Epidermal melanocyte (primary cell): ENCODE data around the gene COL8A2.
"Not testable (repeated sequence)": the region's sequence is repeated elsewhere in the genome, so short reads cannot be mapped to it uniquely, and the experiment has no call there.

Source experiments
- DNase-seq: peaks from one replicate; pipeline ENCODE4 v3.0.0; 2011; ENCODE audit warnings: low spot score; ENCODE audit not compliant: insufficient read length

COL8A2 gene

DNA sequence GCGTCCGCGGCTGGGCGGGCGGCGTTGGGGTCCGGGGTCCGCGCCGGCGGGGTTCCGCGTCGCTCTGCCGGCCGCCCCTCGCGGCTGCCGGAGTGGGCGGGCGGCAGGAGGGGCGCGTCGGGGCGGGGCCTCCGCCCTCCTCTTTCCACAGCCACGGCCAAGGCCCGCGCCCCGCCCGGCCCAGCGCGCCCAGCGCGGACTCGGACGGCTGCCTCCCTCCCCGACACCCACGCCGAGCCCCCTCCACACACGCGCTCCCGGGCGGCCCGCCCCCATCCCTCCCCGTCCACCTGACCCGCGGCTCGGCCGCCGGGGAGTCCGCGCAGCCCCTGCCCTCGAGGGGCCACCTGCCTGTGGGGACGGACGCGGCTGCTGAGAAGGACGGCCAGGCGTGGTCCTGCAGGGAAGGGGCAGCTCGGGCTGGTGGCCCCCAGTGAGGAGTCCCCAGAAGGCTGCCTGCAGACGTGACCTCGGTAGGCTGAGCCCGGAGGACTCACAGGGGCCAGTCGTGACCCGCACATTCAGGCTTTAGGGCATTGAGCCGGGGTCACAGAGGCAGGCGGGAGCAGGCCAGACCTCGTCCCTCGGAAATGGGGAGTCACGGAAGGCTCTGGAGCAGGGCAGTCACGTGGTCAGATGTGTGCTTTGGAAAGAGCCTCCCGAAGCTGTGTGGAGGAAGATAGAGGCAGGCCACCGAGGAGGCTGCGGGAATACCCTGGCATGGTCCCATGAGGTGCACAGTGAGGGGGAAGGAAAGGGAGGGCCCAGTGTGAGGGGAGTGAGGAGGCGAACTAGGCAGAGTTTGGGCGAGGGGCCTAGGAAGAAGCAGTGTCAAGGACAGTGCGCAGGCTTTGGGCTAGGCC lies at the start of gene COL8A2:
Gene COL8A2 (minus strand): TSS at position 94 of the 863 bp plus-strand sequence. CDS start 24,980 bp downstream, outside the sequence.
- peak; percentile 17 for DNase-seq

DNA sequence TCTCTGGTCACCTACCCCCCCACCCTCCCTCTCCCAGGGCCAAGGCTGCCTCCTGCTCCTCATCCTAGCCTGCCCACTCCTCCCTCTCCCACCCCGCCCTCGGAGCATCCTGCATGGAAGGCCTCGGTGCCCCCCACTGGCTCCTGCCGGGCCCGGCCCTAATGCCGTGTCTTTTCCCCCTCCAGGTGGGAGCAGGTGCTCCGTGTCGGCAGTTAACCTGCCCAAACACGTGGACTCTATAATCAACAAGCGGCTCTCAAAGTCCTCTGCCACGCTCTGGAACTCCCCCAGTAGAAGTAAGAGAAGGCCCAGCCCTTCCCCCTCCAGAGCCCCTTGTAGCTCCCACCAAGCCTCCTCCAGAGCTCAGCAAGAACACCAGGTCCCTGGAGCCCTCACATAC lies 49.7 kb upstream of the COL8A2 start:
- peak; percentile 1 for DNase-seq

DNA sequence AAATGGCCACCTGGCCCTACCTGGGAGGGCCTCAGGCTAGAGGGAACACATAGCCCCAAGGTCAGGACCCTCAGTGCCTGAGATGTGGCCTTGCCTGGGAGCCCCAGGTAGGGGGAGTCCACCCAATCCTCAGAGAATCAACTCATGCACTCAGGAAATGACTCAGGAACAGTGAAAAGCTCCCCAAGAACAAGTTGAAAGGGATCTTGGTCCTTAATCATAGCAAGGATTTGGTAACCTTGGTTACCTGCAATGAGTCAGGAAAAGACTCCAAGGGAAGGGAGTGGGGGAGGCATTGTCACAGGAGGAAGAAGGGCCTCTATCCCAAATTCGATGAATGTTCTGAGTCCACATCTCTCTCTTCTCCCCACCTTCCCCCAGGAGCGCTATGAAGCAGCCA lies 48.0 kb upstream of the COL8A2 start:
- no peak for DNase-seq

DNA sequence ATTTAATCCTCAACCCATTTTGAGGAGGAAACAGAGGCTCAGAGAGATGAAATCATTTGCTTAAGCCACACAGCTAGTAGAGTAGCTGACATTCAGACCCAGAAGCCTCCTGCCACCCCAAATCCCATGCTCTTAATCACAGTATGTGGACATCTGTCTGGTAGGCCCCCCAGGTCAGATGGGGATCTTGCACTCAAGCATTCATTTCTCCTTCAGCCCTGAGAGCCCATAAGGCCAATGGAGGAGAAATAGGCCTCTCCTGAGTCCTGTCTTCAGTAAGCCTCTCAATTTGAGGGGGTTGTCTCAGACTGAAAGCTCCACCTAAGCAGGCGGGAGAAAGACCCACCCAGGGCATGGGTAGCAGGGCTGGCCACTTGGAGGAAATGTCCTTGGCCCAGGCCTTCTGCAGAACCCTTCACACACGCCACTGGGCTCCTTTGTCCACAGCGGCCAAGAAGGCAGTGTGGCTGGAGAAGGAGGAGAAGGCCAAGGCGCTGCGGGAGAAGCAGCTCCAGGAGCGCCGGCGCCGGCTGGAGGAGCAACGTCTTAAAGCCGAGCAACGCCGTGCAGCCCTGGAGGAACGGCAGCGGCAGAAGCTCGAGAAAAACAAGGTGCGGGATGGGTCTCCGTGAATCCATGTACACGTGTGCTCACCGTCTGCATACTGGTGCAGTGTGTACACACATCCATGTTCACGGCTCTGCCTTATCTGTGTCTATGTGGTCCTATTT lies 47.2 kb upstream of the COL8A2 start:
- no peak for DNase-seq

DNA sequence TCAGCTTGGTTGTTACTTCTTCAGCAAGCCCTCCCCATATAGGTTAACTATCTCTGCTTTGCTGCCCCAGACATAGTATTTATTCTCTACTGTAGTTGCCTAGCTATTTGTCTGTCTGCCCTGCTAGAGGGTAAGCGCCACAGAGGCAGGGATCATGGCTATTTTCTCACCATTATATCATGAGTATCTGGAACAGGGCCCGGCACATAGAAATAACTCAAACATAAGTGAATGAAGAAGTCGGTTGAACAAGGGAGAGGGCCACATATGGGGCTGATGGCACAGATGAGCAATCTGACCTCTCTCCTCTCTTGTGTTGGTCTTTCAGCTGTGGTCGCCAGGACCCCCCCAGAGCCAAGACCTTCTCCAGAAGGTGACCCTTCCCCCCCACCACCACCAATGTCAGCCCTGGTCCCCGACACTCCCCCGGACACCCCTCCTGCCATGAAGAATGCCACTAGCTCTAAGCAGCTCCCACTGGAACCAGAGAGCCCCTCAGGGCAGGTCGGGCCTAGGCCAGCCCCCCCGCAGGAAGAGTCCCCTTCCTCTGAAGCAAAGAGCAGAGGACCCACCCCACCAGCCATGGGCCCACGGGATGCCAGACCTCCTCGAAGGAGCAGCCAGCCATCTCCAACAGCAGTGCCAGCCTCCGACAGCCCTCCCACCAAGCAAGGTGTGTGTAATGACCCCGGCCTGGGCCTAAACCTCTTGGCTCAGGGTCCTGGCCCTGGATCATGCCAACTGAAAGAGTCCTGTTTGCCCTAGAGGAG lies 45.8 kb upstream of the COL8A2 start:
- DNase-seq, result no peak

DNA sequence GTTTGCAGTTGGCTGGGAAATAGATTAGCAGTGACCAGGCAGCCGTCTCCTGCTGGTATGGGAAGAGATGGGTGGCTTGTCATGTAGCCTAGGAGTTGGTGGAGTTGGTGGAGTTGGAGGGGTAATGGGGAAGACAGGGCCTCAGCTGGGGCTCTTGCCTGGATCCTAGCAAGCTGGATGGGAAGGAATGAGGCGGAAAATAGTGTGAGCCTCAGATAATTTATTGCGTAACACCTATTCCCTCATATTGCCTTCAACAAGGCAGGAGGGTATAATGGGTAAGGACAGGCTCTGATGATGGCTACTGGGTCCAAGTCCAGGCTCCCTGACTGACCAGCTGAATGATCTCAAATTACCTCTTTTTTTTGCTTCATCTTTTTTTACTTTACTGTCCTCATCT lies 43.5 kb upstream of the COL8A2 start:
- DNase-seq, result no peak

DNA sequence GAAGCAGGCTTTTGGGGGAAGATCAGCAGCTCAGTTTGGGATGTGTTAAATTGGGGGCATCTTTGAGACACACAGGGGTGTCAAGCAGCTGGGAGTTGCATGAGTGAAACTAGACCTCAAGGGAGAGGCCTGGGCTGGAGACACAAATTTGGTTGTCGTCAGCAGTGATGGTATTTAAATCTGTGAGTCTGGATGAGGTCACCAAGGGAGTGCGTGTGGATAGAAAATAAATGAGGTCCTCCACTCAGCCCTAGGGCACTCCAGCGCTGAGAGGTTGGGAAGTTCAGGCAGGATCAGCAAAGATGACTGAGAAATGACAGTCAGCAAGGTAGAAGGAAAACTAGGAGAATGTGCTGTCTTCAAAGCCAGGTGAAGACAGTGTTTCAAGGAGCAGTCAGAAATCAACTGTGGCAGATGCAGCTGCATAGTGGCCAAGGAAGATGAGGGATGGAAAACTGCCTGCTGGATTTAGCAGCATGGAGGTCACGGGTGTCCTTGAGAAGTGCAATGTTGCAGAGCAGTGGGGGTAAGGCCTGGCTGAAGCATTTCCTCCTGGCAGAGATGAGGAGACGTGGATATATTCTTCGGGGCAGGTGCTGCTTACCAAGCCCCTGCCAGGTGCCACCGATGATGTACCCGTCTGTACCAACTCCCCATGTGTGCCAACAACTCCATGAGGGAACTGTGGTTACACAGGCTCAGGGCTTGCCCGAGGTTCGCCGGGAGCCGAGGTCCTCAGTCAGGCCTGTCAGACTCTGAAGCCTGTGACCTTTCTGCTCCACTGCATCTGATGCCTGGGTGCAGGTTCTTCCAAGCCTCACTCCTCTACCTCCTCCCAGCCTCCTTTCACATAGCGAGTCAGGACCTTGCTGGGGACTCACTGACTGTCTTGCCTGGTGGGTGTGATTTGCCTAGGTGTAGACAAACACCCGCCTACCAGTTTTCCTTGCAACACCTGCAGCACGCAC lies 42.2 kb upstream of the COL8A2 start:
- no peak for DNase-seq

DNA sequence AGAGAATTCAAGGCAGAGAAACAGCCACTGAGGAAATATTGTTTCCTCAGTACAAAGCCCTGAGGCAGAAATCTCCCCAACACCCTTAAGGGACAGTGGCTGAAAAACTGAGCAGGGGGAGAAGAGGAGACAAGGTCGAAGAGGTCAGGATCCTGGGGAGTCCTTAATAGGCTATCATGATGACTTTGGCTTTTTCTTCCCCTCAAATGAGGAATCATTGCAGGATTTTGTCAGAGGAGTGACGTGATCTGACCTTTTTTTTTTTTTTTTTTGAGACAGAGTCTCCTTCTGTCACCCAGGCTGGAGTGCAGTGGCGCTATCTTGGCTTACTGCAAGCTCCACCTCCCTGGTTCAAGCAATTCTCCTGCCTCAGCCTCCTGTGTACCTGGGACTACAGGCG lies 41.1 kb upstream of the COL8A2 start:
- DNase-seq, result no peak

DNA sequence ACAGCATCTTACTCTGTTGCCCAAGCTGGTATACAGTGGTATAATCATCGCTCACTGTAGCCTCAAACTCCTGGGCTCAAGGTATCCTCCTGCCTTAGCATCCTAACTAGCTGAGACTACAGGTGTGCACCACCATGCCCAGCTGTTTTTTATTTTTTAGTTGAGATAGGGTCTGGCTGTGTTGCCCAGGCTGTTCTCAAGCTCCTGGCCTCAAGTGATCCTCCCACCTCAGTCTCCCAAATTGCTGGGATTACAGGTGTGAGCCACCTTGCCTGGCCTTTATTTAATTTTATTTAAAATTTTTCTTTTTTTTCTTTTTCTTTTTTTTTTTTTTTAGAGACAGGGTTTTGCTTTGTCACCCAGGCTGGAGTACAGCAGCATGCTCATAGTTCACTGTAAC lies 40.1 kb upstream of the COL8A2 start:
- DNase-seq, result no peak

DNA sequence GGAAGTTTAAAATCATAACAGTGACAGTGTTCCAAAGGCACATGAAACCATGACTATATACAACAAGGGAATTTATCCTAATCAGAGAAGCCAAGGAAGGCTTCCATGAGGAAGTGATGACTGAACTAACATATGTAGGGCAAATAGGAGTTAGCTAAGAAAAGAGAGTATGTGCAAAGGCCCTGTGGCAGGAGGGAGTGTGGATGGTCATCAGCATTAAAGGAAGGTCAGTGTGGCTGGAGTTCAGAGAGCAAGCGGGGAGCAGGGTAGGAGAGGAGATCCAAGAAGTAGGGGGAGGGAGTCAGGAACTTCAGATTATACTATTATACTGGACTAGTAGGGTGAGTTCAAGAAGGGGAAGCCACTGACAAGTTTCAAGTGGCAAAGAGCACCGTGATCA lies 39.3 kb upstream of the COL8A2 start:
- DNase-seq, result no peak

DNA sequence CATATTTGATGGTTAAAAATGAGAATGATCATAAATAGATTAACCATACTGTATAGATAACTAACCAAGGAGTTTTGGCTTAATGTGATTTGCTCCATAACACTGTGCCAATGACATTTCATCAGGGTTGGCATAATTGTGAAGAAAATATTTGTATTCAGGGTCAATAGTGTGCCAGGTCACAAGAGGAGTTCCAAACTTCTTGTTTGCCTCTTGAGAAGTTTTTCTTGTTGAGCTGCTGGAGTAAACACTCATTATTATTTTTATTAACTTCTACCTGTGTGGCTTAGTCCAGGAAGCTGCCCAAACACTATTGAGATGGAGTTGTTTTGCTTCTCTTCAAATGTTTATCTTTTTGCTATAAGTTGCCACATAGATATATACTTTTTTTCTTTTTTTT lies 38.4 kb upstream of the COL8A2 start:
- no peak for DNase-seq

DNA sequence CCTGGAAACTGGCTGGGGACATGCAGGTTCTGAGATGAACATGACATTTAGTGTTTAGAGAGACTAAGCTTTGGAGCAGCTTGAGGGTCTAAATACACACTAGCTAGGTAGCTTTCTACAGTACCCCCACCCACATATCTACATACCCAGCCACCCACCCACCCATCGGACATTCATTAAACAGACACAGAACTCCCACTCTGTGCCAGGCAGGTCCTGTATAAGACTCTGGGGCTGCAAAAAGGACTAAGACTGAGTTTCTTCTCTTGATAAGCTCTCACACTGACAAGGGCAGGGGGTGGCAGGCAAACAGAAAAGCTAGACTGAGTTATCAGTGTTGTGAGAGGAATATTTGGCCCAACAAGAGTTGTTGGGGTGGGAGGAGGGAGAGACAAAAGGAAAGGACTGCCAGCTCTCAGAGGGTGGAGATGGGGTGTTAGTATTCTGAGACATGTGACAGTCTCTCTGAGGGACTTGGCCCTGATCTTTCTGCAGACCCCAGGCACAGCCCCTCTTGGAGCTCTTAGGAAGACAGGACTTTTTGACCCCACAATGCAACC lies 37.7 kb upstream of the COL8A2 start:
- DNase-seq, result no peak

DNA sequence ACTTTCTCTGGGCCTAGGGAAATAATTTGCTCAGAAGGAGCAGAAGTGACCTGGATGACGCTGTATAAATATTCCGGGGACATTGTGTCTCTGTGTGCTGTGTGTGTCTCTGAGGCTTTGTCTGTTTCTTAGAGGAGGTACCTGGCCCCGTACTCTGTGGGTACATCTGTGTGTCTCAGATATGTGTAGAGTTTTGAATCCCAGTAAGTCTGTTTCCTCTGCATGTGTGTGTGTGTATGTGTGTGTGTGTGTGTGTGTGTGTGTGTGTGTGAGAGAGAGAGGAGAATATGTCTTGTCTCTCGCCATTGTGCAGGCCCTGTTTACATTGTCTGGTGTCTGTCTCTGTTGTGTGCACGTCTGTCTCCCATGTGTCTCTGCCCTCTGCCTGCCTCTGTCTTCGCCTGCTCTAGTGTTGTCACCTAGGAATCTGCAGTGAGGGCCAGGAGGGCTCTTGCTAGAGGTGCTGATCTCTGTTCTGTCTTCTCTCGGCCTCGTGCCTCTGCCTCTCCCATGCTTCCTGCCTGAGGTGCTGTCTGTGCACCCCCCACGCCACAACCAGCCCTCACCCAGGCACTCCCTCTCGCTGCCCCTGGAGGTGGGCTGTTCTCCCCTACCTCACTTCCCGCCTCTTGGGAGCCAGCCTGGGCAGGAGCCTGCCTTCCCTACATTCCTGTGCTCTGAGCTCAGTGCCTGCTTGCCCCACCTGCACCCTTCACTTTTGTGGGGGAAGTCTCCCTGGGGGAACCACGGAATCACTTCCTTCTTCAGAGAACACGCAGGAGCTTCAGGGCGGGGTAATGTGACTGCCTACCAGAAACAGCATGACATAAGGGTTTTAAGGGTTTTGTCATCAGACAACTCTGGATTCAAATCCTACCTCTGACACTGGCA lies 36.9 kb upstream of the COL8A2 start:
- no peak for DNase-seq

DNA sequence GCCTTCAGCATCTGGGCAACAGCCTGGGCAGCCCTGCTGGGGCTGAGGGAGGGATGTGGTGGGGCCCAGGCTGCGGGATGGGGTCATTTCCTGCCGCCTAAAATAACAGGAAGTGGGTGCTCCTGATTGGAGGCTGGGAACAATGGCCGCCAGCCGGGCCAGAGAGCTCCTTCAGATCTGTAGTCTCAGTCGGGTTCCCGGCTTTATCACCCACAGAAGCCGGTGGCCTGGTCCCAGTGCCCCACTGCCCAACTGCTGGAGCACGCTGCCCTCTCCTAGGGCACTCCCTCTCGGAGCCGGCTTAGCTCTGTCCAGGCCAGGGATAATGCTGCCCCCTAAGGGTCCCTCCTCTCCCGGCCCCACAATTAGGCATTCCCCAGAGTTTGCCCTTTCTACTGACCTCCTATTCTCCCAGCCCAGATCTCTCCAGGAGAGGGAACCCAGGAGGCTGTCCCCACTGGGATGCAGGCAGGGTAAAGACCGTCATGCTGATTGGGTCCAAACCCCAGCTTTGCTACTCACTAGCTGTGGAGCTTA lies 36.0 kb upstream of the COL8A2 start:
- peak; percentile 70 for DNase-seq

DNA sequence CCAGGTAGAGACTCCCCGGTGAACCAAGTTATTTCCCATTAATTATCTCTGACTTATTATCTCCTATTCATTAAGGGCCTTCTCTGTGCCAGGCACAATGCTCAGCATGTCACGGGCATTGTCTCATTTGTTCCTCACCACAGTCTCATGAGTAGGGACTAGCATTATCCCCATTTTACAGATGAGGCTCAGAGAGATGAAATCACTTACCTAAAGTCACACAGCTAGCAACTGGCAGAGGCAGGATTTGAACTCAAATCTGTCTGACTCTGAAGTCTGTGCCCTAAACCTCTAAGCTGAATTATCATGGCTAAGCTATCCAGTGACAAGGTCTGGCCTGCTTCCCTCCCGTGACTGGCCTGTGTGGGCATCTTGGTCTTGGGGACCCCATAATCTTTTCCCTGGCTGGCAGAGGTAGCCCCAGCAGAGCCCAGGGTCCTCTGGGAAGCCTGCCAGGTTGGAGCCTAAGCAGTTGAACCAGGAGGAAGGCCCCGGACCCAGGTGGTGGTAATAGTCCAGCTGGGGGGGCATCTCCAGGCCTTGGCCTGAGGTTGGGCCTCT lies 35.4 kb upstream of the COL8A2 start:
- DNase-seq, result no peak

DNA sequence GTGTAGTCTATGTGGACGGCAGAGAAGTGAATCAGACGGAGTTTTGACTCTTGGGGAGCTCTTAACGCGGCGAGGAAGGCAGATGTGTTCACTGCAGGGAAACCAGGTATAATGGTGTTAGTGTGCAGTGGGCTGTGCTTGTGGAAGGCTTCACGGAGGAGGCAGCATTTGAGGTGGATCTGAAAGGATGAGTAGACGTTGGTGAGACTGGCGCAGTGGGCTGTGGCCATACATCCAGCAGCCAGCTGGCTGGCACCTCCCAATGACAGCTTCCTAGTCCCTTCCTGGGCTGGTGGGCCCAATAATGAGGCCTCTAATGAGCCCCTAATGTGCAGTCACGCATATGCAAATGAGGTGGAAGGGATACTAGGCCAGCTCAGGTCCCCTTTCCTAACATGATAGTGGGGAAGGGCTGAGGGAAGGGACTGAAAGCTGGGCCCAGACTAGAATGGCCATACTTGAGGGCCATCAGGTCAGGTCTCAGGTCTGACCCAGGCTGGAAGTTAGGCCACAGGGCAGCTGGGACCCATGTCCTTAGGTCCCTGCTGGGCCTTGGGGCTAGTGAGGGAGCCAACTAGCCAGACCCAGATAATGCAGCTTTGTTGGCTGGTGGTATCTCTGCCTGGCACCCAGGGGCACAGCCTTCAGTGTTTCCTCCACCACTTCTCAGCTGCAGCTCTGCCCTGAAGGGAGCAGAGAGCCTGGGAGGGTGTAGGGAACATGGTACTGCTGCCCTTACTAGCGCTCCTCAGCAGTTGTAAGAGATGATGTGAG lies 34.8 kb upstream of the COL8A2 start:
- DNase-seq, result no peak

DNA sequence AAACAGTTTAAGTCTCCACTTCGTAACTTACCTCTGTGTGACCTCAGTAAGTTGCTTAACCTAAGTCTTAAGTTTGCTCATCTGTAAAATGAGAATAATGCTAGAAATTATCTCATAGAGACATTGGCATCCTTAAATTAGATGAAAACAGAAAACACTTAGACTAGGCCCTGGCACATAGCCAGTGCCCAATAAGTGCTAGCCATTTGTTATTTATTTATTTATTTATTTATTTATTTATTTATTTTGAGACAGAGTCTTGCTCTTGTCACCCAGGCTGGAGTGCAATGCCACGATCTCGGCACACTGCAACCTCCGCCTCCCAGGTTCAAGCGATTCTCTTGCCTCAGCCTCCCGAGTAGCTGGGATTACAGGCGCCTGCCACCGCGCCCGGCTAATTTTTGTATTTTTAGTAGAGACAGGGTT lies 33.8 kb upstream of the COL8A2 start:
- not testable (repeated sequence) for DNase-seq
